Cortex of kidney (tissue), 1 donor: ENCODE results near the gene NPFF.
A peak's percentile ranks its signal among the peaks of the same experiment; 100 is the strongest.
"Not testable (repeated sequence)": the region's sequence is repeated elsewhere in the genome, so short reads cannot be mapped to it uniquely, and the experiment has no call there.

Experiments used
- DNase-seq: peaks from one replicate; lab custom pipeline; 2025; lab: John Stamatoyannopoulos, UW

Gene NPFF

DNA sequence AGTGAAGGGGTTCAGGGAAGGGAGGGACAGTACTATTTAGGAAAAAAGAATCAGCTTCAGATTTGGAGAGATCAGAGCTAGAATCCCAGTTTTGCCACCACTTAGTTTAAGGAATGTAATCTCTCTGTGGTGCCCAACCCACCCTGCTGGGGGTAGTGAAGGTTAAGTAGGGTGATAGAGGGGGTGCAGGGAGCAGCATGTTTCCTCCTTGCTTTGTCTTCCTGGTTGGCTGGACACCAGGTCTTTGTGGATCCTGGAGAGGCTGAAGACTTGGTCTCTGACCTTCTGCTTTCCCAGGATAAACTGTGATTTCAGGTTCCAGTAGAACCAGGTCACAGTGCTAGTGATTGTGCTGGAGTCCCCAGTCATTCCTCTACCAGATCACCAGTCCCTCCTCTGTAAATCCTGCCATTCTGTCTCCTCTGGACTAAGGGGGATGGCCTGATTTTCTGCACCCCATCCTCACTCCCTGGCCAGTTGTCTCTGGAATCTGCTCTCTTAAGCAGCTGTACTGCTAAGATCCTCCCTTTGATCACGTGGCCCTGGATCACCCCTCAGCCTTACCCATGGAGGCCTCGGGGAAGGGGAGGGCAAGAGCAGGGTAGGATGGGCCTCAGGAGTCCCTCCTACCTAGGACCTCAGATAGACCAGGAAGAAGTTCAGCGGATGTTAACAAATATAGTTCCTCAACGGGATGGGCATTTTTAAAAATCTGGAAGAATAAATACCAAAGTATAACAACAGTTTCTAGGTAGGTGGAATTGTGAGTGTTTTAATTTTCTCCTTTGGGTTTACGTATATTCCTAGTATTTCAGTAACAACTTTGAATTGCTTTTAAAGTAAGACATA lies 11.2 kb downstream of the NPFF start:
- no peak for DNase-seq

DNA sequence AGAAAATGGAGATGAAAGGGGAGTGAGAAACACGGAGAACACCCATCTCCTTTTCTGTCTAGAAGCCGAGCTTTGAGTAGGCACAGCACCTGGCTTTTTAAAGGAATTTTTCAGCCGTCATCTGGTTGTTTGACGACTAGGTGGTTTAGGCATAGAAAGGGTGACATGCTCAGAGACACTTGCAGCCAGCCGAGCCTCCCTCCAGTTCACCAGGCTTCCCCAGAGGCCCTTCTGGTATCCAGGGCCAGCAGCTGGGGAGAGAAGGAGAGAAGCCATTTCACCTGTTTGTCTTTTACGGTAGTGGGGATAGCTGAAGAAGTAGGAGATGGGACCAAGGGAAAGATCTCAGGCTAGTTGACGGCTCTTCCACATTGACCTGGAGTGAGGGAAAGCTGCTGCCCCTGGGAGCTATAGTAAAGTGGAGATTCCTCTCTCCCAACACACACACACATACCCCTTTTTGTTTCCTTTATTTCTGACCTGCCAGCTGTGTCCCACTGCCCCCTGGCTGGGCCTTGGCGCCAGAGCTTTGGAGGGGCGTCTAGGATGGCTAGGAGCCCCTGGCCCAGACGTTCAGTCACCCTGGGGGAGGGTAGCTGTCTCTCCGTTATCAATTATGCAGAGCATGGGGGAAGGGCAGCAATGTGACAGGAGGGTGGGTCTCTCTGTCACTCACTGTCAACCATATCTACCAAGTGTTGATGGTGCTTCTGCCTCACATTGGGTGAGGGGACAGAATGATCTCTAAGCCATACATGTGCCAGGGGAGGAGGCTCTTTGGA lies 13.5 kb downstream of the NPFF start:
- DNase-seq: no peak

DNA sequence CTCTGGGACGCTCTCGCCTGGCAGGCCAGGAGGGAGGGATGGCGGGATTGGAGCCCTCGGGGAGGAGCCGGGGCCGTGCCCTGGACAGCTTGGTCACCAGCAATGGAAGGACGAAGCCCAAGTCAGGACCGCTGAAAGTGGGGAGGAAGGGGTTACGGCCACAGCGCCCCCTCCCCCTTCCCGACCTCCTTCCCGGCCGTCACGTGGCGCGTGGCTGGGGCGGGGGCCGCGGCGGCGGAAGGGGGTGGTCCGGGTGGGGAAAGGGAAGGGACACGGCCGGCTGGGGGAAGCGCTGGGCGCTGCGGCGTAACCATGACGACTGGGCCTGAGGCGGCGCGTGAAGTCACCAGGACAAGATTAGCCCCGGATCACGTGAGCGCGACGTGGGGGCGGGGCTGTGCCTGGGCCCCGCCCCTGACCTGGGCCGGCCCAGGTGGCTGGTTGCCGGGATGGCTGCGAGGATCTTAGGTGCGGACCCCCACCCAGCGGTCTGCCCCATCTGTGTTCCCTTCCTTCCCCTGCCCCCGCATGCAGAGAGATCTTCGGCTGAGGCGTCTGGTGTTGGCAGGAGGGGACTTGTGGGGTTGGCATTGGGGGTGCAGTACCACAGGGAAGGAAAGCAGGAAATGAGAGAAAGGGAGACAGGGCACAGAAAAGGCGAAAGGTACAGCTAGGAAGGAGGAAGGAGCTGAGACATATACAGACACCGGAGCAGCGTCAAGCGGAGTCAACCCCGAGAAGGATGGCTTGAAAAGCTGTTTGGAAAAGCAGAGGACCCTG lies 14.3 kb downstream of the NPFF start:
- peak; percentile 69 for DNase-seq

DNA sequence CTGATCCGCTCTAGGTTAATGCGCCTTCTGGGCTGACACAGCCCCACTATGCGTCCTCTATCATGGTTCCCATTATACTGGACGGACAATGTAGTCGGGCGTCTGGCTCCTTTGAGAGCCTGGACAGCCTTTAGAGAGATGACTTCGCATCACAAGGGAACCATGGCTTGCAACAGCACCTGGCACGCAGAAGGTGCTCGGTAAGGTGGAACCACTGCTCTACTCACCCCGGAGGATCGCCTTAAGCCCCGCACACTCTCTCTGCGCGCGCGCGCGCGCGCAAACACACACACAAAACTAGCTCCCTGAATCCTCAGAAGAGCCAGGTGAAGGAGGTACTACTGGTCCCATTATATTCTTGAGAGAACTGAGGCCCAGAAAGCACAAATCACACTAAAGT lies 15.1 kb downstream of the NPFF start:
- DNase-seq: no peak

DNA sequence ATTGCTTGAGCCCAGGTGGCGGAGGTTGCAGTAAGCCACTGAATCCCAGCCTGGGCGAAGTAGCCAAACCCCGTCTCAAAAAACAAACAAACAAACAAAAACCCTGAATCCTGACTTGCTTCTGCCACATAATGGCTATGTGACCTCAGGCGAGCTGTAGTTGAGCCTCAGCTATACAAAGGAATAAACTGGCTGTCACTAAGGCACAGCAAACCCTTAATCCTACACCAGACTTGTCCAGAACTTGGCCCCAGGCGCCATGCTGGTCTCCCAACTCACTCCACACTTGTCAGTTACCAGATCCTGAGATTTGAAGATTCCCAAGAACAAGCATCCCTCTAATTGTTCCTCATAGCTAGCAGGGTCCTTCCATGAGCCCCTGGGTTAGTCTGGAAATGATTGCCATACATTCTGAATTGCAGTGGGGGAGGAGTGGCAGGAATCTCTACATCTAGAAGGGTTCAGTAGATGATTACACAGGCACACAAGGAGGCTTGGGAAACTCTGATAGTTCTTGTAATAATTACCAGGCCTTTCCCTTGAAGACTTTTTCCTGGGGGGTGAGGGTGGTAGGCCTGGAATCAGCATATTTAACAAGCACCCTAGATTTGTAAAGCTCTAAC lies 17.9 kb downstream of the NPFF start:
- no peak for DNase-seq

DNA sequence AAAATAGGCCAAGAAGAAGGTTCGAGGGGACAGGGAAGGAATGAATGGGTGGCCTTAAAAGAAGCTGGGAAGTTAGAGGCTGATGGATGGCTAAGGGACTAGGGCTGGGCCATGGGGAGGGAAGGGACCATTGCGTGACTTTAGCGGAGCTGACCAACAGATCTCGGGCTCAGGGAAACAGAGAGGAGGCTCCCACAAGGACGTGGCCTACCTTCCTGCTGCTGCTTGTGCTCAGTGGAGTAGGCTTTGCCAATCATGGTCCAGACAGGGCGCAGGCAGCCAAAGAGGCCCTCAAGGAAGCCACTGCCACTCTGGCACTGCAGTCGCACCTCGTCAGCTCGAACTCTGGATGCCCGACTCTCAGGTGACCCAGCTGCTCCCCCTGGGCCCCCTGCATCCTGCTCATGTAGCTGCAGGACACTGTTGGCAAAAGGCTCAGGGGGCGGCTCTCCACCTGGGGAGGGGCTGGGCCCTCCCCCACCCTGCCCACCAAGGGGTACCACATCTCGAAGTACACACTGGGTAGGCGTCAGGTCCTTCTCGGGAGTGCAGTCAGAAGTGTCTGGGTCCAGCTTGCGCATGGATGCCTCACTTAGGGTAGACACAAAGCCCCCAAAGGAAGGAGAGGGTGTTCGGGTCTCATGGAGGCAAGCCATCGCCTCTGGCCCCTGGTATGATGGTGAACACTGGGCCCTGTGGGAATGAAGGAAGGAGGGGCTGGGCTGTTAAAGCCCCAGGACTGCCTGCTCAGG lies 20.4 kb downstream of the NPFF start:
- no peak for DNase-seq

DNA sequence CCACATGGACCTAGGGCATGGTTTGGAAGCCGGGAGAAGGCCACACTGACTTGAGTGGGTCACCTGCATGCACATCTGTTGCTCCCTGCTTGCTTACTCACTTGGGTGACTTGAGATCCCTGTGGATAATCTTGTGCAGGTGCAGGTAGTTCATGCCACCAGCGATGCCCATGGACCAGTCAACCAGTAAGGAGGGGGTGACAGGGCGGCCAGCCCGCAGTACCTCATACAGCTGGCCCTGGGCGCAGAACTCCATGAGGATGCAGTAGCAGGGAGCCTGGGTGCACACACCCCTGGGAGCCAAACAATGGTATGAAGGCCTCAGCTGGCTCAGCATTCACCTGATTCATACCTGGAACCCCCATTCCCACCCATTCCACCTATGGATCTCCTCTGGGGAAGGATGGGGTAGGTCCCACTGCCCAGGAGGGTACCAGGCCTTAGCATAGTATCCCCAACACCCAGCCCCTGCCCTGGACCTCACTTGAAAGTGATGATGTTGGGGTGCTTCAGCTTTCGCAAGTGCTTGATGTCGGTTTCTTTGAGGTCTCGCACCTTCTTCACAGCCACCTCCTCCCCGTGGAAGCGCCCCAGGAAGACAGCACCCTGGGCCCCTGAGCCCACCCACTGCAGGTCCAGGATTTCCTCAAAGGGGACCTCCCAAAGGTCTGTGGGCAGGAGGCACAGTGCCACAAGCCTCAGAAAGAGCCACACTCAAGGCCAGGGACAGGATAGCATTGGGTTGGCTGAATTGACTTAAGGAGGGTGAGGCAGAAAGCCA lies 21.1 kb downstream of the NPFF start:
- no peak for DNase-seq

DNA sequence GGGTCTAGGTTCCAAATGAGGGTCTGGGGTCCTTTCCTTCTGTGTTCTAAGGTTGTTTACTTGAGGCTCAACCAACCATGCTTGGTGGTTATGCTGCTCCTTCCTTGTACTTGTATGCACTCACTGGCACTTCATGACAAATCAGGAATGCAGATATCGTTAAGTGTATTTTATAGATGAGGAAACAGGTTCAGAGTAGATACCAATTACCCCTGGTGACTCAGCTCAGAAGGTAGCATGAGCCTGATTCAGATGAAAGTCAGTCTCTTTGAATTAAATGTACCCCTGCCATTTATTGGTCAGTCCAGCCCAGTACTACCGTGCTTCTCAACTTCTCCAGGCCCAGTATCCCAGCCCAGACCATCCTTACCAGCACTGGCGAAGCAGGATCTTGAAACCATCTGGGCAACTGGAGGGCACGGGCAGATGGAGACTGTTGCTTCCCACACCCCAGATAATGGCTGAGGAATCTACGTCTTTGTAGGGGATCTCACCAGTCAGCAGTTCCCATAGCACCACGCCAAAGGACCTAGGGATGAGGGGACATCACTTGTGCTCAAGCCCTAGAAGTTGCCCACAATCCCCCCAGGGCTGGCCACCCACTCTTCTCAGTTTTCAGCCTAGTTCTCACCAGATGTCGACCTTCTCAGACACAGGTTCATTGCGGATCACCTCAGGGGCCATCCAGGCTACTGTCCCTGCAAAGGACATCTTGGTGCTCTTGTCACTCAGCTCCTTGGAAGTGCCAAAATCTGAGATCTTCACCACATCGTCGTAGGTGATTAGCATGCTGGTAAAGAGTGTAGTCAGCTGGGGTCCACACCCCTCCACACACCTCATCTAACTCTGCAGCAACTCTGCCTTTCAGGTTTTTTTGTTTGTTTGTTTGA lies 22.4 kb downstream of the NPFF start:
- no peak for DNase-seq

DNA sequence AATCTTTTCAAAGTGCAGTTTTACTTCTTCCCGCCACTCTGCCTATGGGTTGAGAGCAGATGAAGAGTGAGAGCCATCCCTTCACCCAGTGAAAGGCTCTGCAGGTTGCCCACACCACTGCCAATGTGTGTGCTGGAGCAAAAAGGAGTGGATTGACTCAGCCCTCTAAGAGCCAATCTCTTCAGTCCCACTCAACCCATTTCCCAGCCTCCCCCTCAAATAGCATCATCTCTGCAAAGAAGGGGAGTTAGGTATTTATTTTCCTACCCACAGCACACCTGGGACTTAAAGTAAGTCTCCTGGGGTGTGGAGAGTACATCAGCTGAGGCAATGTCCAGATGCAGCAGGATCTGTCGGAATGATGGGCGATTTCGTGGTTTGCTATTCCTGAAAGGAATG lies 23.3 kb downstream of the NPFF start:
- no peak for DNase-seq

DNA sequence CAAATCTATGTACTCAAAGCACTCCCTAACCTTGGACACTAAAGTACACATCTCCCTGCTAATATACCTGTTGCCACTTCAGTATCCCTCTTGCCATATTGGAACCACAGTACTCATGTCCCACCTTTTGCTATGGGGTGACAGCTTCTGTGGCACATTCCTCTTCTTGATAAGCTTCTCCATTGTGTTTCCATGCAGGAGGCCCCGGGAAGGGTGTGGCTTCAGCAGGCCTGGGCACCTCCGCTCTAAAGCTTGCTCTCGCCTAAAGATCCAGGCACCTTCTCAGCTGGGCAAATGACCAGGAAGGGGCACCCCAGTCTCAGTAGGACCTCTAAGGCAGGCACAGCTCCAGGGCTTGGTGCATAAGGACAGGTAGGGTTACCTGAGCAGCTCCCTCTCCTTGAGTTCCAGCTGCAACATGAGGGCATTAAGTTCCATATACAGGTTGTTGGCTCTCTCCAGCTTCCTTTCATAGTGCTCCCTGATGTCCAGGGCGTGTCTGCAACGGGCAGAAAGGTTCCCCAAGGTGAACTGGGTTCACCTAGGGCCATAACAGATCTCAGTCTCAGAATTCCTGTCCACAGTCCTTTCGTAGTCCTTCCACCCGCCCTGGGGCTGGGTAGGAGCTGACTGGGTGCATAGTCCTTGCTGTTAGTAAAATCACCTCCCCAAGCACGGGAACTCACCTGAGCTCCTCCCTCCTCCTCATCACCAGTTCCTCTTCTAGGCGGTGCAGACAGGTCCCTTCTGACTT lies 23.9 kb downstream of the NPFF start:
- DNase-seq: no peak

DNA sequence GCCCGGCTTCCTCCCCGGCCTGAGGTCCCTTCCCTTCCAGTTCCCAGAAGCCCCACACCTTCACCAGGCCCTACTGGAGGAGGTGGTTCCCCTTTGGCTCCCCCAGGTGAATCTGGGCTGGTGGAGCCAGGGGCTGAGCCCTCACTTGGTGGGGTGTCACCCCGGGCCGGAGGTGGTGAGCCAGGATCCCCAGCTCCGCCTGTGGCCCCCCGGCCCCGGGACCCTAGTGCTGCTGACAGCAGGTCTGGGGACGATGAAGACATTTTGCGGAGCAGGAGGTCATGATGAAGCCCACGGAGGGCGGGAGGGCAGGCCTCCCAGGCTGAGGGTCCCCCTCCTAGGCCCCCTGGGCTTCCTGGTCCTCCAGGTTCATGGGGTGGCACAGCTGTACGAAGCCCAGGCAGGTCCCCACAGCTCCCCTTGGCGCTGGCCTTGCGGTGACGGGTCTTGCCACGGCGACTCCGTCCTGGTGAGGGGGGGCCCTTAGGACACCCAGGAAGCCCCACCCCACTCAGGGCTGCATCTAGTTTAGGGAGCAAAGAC lies 24.6 kb downstream of the NPFF start:
- no peak for DNase-seq

DNA sequence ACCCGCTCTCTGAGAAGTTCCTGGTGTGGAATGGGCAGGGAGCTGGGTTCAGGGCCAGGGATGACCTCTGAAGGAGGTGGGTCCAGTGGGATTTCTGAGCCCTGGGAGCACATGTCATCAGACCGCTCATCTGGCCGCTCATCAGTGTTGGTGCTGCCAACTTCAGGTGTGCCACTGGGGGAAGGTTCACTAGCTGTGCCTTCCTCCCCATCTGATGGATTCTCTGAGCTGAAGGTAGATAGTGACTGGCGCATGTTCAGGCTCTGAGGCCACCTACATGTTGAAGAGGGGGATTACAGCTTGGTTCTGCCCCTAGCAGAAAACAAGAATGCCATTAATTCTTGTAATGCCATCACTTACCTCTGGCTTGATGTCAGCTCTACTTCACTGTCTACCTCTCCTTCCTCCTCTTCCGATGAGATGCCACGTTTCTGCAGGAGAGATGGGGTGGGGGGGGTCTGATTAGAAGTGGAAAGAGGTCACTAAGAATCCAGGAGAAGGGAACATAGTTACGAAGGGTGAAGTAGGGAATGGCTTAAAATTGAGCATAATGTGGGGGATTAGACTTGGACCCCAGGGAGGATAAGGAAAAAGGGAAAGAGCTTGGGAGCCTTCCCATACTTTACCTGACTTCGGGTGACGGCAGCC lies 25.2 kb downstream of the NPFF start:
- no peak for DNase-seq

DNA sequence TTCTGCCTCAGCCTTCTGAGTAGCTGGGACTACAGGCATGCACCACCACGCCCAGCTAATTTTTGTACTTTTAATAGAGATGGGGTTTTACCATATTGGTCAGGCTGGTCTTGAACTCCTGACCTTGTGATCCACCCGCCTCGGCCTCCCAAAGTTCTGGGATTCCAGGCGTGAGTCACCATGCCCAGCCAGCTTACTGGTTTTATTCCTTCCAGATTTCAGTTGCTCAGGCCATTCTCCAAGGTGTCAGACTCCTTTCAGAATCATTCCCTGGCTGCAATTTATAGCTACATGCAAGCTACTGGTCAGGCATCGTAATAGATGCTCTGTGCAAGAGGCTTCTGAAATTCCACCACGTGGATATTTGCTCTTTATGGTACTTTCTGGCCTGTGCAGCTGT lies 25.8 kb downstream of the NPFF start:
- DNase-seq: not testable (repeated sequence)

DNA sequence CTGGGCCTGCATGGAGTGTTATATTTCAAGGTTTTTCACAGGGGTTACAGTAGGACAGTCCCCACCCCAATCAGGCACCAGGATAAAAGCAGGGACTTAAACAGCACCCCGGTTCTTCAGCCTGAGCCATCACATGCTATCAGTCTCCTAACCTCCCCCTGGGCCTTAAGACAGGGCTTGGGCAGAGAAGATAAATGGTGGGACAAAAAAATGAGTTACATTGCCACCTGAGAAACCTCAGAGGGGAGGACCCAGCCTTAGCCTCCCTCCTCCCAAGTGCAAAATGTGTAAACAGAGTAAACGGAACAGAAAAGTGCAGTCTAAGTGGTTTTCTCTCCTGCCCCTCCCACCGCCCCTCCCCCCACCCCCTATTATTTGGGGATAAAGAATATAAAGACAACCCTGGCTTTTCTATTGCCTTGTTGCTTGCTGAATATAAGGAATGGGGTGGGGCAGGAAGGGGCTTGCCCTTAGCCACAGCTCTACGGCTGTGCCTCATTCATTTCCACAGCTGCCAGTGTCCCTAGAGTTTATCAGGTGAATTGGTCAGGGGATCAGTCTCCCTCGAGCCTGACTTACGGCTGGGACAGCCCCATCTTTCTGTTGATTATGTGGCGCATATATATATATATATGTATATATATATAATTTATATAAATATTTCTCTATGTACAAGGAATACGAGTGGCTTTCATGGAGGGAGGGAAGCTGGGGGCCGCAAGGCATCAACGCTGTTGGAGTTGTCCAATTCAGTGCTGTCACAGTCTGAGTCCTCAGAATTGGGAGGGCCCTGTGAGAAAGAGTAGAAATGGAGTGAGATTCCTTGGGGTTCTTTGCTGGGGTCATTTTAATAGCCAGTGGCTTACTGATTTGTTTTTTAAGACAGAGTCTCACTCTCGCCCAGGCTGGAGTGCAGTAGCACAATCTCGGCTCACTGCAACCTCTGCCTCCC lies 26.5 kb downstream of the NPFF start:
- no peak for DNase-seq

DNA sequence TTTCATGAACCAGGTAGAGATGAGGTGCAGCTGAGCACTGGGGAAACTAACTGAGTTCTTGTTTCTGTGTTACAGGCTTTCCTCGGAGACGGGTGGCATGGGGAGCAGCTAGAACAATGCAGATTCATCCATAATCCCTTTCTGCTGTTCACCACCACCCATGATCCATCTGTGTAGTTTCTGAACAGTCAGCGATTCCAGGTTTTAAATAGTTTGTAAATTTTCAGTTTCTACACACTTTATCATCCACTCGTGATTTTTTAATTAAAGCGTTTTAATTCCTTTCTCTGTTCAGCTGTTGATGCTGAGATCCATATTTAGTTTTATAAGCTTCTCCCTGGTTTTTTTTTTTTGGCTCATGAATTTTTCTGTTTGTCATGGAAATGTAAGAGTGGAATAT lies 28.0 kb downstream of the NPFF start:
- DNase-seq: no peak

DNA sequence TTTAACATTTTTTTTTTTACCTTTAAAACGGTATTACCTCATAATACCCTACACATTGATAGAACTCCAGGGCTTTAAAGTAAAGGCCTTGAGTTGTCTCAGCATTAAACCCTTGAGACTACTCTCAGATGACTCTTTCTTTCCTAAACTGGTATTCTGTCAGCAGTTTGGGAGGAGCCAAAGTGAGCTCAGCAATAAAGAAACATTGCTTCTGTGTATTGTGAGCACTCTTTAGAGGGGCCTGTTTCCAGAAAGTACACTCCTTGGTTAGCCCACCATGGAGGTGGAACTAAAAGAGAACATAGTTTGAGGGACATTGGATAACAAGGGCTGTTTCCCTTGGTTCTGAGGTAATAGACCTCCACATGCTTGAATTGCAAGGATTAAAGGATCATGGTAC lies 28.4 kb downstream of the NPFF start:
- no peak for DNase-seq

DNA sequence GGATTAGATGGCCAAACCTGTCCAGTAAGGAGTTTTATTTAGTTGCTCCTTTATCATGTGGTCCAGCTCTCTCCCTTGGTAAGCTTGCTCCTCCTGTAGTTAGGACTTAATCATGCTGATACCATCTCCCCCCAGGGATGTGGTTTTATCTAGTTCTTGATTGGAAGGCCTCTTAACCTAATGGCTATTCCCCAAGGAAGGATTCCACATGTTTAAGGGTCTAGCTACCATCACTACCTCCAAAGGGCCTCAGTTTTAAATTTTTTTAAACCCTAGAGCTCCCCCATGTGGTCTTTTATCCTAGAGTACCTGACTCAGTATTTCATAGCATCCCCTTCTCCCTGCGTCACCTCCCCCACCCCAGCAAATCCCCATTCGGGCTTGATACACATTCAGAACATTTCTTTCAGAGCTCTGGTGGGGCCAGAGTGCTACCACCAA lies 30.5 kb downstream of the NPFF start:
- DNase-seq: no peak
